Esophagus (tissue), 2 donors: ENCODE data around the gene FAM110A. TPM values are rescaled to one million over a fixed set of nuclear protein-coding genes. Genes with fewer than 3 reads are reported as not detected.
"Not testable (repeated sequence)": the region's sequence is repeated elsewhere in the genome, so short reads cannot be mapped to it uniquely, and the experiment has no call there.

Experiments
- H3K27ac ChIP-seq, 2 donors: one replicate each; pipeline ENCODE4 v1.5.1; 2013; ENCODE audit warnings: low read depth in 2 of 2, mild to moderate bottlenecking in 2 of 2, inconsistent platforms in 1 of 2, low read length in 1 of 2, moderate library complexity in 1 of 2
- H3K27me3 ChIP-seq, 2 donors: one replicate each; pipeline ENCODE4 v1.6.1; 2013; ENCODE audit warnings: low read length in 2 of 2, control low read depth in 1 of 2, mild to moderate bottlenecking in 1 of 2; ENCODE audit not compliant: insufficient read depth in 2 of 2, control insufficient read depth in 1 of 2
- H3K36me3 ChIP-seq, 2 donors: one replicate each; pipeline ENCODE4 v1.6.1; 2013; ENCODE audit warnings: low read length in 1 of 2; ENCODE audit not compliant: control insufficient read depth in 2 of 2, insufficient read depth in 2 of 2
- H3K4me1 ChIP-seq, 2 donors: one replicate each; pipeline ENCODE4 v1.6.1; 2013; ENCODE audit warnings: low read length in 1 of 2; ENCODE audit not compliant: control insufficient read depth in 2 of 2, insufficient read depth in 2 of 2
- H3K4me3 ChIP-seq, 2 donors: one replicate each; pipeline ENCODE4 v1.5.1; 2013; ENCODE audit warnings: low read length in 2 of 2, mild to moderate bottlenecking in 2 of 2, low read depth in 1 of 2, moderate library complexity in 1 of 2
- H3K9me3 ChIP-seq, 2 donors: one replicate each; pipeline ENCODE4 v1.6.1; 2013; ENCODE audit warnings: mild to moderate bottlenecking in 2 of 2, low read depth in 1 of 2, low read length in 1 of 2, moderate library complexity in 1 of 2; ENCODE audit not compliant: control insufficient read depth in 2 of 2, insufficient read depth in 1 of 2
- WGBS, 2 donors: extraction: QIAGEN DNeasy Blood & Tissue Kit; methylation state at CpG; one replicate each; pipeline ENCODE4 v1.1.7; 2013; 5-methylcytosine and 5-hydroxymethylcytosine counted together
- polyA plus RNA-seq, 2 donors: library from polyadenylated mRNA; stranded (reverse); fragments of 200-250 nt; gene quantifications; one replicate each; pipeline ENCODE4 v1.2.3, GENCODE V29; 2013
- donor health status: healthy with polysubstance abuse.
- donor health status: Bipolar disorder and iron deficiency.

The FAM110A gene
- polyA plus RNA-seq, 2 donors: 24.6 to 27.0 TPM

DNA sequence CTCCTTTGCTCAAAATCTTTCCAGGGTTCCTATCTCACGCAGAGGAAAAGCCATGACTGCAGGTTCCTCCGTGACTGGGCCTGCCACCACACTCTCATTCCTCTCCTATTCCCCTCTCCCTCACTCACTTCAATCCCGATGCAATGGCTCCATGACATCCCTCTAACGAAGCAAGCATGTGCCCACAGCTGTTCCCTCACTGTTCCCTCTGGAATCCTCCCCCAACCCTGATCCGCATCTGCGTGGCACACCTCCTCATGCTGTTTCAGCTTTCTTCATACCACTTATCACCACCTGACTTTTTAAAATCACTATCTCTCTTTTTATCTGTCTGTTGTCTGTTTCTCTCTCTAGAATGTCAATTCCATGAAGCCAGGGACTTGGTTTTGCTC is 57.1 kb downstream of the FAM110A start:
- H3K27ac ChIP-seq: no peak overlapping the region
- H3K27me3 ChIP-seq: no peaks in the 10 kb centered on the region
- no peaks in the 10 kb centered on the region for H3K9me3 ChIP-seq
- H3K4me1 ChIP-seq: peaks cover 0 to 4% of the 10 kb centered on the region in 2 donors
- H3K36me3 ChIP-seq: no peaks in the 10 kb centered on the region
- no peak overlapping the region for H3K4me3 ChIP-seq
- WGBS, 2 donors: 77 to 81% methylated on average over 6 of the region's 6 CpGs

DNA sequence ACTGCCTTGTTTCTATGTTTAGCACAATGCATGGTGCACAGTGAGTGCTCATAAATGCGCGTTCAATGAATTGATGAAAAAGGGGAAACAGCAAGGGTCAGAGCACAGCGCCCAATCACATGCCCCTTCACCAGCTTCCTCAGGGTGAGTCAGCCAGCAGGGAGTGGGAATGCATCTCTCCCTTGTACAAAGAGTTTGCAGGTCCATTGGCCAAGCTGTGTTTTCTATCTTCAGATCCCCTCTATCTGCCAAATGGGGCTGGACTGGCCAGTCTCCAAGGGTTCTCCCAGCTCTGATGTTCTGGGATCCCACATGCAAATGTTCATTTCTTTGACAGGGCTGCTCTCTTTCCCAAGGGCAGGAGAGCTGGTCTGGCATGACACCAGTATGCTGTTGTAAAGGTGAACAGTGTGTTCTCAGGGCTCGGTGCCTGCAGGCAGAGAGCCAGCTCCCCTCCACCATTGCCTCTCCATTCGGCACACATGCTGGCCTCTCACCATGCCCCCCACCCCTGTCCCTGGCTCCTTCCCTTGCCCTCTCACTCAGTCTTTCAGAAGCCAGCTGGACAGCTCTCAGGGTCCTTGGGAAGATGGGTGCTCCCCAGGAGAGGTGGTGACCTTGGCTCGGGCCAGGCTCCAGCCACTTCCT is 57.7 kb downstream of the FAM110A start:
- Histone ChIP-seq H3K36me3 (no peaks in the 10 kb centered on the region), H3K9me3 (no peaks in the 10 kb centered on the region), H3K4me1 (peaks cover 0 to 4% of the 10 kb centered on the region in 2 donors), H3K4me3 (no peak overlapping the region), H3K27me3 (no peaks in the 10 kb centered on the region), H3K27ac (no peak overlapping the region)
- 52 to 66% methylated on average over 6 of the region's 6 CpGs for WGBS, 2 donors

DNA sequence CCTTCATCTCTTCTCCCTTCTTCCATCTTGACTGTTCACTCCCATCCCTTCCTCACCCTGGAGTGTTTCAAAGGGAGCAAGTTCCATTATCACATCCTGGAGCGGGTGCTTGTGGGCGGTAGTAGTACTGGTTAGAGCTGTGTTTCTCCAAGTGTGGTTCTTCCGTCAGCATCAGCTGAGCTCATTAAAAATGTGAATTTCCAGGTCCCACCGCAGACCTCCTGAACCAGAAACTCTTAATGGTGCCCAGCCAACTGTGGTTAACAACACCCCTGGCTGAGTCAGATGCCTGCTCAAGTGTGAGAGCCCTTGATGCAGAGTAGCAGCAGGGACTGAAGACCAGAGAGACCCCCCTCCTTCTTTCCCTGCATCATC is 58.2 kb downstream of the FAM110A start:
- no peak overlapping the region for H3K27ac ChIP-seq
- H3K36me3 ChIP-seq: no peaks in the 10 kb centered on the region
- H3K27me3 ChIP-seq: no peaks in the 10 kb centered on the region
- H3K9me3 ChIP-seq: no peaks in the 10 kb centered on the region
- H3K4me1 ChIP-seq: peaks cover 0 to 4% of the 10 kb centered on the region in 2 donors
- no peak overlapping the region for H3K4me3 ChIP-seq
- WGBS, 2 donors: 80 to 84% methylated on average over 4 of the region's 4 CpGs

DNA sequence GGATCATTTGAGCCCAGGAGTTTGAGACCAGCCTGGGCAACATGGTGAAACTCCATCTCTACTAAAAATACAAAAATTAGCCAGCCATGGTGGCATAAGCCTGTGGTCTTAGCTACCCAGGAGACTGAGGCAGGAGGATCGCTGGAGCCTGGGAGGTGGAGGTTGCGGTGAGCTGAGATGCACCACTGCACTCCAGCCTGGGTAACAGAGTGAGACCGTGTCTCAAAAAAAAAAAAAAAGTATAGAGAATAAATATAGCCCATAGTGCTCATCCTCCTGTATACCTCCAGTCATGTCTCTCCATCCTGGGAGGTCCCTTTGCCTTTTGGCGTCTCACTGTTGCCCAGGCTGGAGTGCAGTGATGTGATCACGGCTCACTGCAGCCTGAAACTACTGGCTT is 58.9 kb downstream of the FAM110A start:
- 66 to 73% methylated on average over 5 of the region's 5 CpGs for WGBS, 2 donors
- H3K9me3 ChIP-seq, H3K4me1 ChIP-seq, H3K27me3 ChIP-seq, H3K4me3 ChIP-seq, H3K36me3 ChIP-seq, H3K27ac ChIP-seq: not testable (repeated sequence)

Other genes starting within 250 kb of the FAM110A start
- under 1 TPM; 0.26 to 0.39 TPM for gene TCF15, start 223.4 kb upstream of the FAM110A start, polyA plus RNA-seq
- 10 to 100 TPM; 16.7 to 41.0 TPM for gene SRXN1, start 180.5 kb upstream of the FAM110A start, polyA plus RNA-seq
- not detected for gene SCRT2, start 157.9 kb upstream of the FAM110A start, polyA plus RNA-seq
- 1 to 10 TPM; 4.9 to 5.6 TPM for gene SLC52A3, start 65.2 kb upstream of the FAM110A start, polyA plus RNA-seq
- under 1 TPM; 0.08 to 0.11 TPM for gene ANGPT4, start 82.6 kb downstream of the FAM110A start, polyA plus RNA-seq
- under 1 TPM; 0.04 to 0.06 TPM for gene RSPO4, start 168.6 kb downstream of the FAM110A start, polyA plus RNA-seq